Measurements from ENCODE around the gene CRACR2A. TPM values are rescaled to one million over a fixed set of nuclear protein-coding genes. Genes with fewer than 3 reads are reported as not detected.
A peak's percentile ranks its signal among the peaks of the same experiment; 100 is the strongest.

CRACR2A gene
- total and polyA plus RNA-seq, 2 of the 13 experiments (the other 11 are each of a cell fraction or from before 2014, with no cell fraction given) = 0.09 to 0.20 TPM

GRCh38 chr12:3722368-3722767 is 30.5 kb downstream of the CRACR2A start:
- Histone ChIP-seq H4K20me1 (ENCODE audit: insufficient read depth, low read length) (no peaks in the 10 kb centered on the region), H3K27ac (ENCODE audit: extremely low read length, insufficient read depth, low read length) (no peak overlapping the region), H3K9ac (ENCODE audit: insufficient read depth, low read depth, low read length) (no peak overlapping the region), H3K79me2 (ENCODE audit: insufficient read depth, low read length) (no peaks in the 10 kb centered on the region), H3K4me3 (replicated peaks in 1 of 3; ENCODE audit: insufficient read depth in 1 of 3, low read depth in 2 of 3, low read length in 3 of 3) (no peak overlapping the region), H2AFZ (ENCODE audit: low read length) (no peak overlapping the region), H3K9me3 (ENCODE audit: low read length) (peaks cover 14% of the 10 kb centered on the region), H3K27me3 (ENCODE audit: control insufficient read depth in 1 of 2, insufficient read depth in 2 of 2, low read length in 2 of 2) (no peaks in the 10 kb centered on the region; a peak in 1 of 5 replicates), H3K4me2 (ENCODE audit: low read depth, low read length) (no peak overlapping the region), H3K36me3 (replicated peaks in 1 of 2; ENCODE audit: control insufficient read depth in 1 of 2, insufficient read depth in 2 of 2, low read length in 2 of 2) (no peaks in the 10 kb centered on the region), H3K4me1 (ENCODE audit: insufficient read depth, low read length) (no peaks in the 10 kb centered on the region)
- in situ Hi-C loops (cut with HindIII; ENCODE audit: extremely low pct_ligation_motif_present, low pct_unique_long_range_greater_than_20kb) = no loop called here
- intact Hi-C loops (cut with micrococcal nuclease; ENCODE audit: unreplicated experiment) = no loop called here
- ChIA-PET POLR2A (no interaction called here), CTCF (ENCODE audit: low intra/inter-chr PET ratio, low total read pairs) (no interaction called here)
- ATAC-seq (no peak), DNase-seq (ENCODE audit: low spot score) (no peak), FAIRE-seq (no peak)
- BruUV-seq (replicated peaks) = no TSS peak
- peak; percentile 99 for TF ChIP-seq ZNF101 (CRISPR knock-in tag; IDR thresholded peaks at IDR 0.05; ENCODE audit: borderline replicate concordance, low read depth)
- TF ChIP-seq ZUFSP (CRISPR knock-in tag; IDR thresholded peaks at IDR 0.05; ENCODE audit: borderline replicate concordance) = no peak
- 5% methylated on average over 6 of the region's 6 CpGs for WGBS (ENCODE audit: low lambda C conversion rate)

GRCh38 chr12:3720772-3721171 is 32.1 kb downstream of the CRACR2A start:
- ChIA-PET CTCF (ENCODE audit: low intra/inter-chr PET ratio, low total read pairs) (no interaction called here), POLR2A (no interaction called here)
- no peak overlapping the region for H3K4me3 ChIP-seq (replicated peaks in 1 of 3; ENCODE audit: insufficient read depth in 1 of 3, low read depth in 2 of 3, low read length in 3 of 3)
- no peaks in the 10 kb centered on the region; a peak in 1 of 5 replicates for H3K27me3 ChIP-seq (ENCODE audit: control insufficient read depth in 1 of 2, insufficient read depth in 2 of 2, low read length in 2 of 2)
- no peak for FAIRE-seq
- no peak overlapping the region for H3K4me2 ChIP-seq (ENCODE audit: low read depth, low read length)
- BruUV-seq (replicated peaks) = no TSS peak
- peaks cover 12% of the 10 kb centered on the region for H3K4me1 ChIP-seq (ENCODE audit: insufficient read depth, low read length)
- H2AFZ ChIP-seq (ENCODE audit: low read length) = no peak overlapping the region
- no peaks in the 10 kb centered on the region for H3K36me3 ChIP-seq (replicated peaks in 1 of 2; ENCODE audit: control insufficient read depth in 1 of 2, insufficient read depth in 2 of 2, low read length in 2 of 2)
- no peaks in the 10 kb centered on the region for H4K20me1 ChIP-seq (ENCODE audit: insufficient read depth, low read length)
- H3K9ac ChIP-seq (ENCODE audit: insufficient read depth, low read depth, low read length) = no peak overlapping the region
- ATAC-seq = no peak
- no peaks in the 10 kb centered on the region for H3K79me2 ChIP-seq (ENCODE audit: insufficient read depth, low read length)
- peaks cover 14% of the 10 kb centered on the region for H3K9me3 ChIP-seq (ENCODE audit: low read length)
- DNase-seq (ENCODE audit: low spot score) = no peak
- no peak overlapping the region for H3K27ac ChIP-seq (ENCODE audit: extremely low read length, insufficient read depth, low read length)
- intact Hi-C loops (cut with micrococcal nuclease; ENCODE audit: unreplicated experiment) (no loop called here), in situ Hi-C loops (cut with HindIII; ENCODE audit: extremely low pct_ligation_motif_present, low pct_unique_long_range_greater_than_20kb) (no loop called here)
- 7% methylated on average over 4 of the region's 4 CpGs for WGBS (ENCODE audit: low lambda C conversion rate)
- no peak for TF ChIP-seq ZBTB4 (CRISPR knock-in tag; IDR thresholded peaks at IDR 0.05; ENCODE audit: borderline replicate concordance)
- no peak for TF ChIP-seq EZH2 (conservative IDR thresholded peaks at IDR 0.05; ENCODE audit: low read depth, low read length)
- TF ChIP-seq RFXAP (CRISPR knock-in tag; IDR thresholded peaks at IDR 0.05; ENCODE audit: borderline replicate concordance) = no peak
- TF ChIP-seq NR2C2 (CRISPR knock-in tag; IDR thresholded peaks at IDR 0.05; ENCODE audit: borderline replicate concordance) = no peak
- TF ChIP-seq ZNF883 (CRISPR knock-in tag; IDR thresholded peaks at IDR 0.05; ENCODE audit: not compliant biosample characterization) = no peak
- TF ChIP-seq ETS1 (CRISPR knock-in tag; IDR thresholded peaks at IDR 0.05) = no peak
- no peak for TF ChIP-seq CERS6 (CRISPR knock-in tag; IDR thresholded peaks at IDR 0.05)
- TF ChIP-seq ZKSCAN1 (IDR thresholded peaks at IDR 0.05; ENCODE audit: low read length) = no peak
- no peak for TF ChIP-seq ZNF569 (CRISPR knock-in tag; IDR thresholded peaks at IDR 0.05; ENCODE audit: borderline replicate concordance)

All from HepG2 (cell line).